H9 (cell line): ENCODE results near the gene UBE3B. TPM values are rescaled to one million over a fixed set of nuclear protein-coding genes. Genes with fewer than 3 reads are reported as not detected.

Source experiments
- DNase-seq: peaks from one replicate; pipeline ENCODE4 v3.0.0-alpha.2; 2017
- H2AFZ ChIP-seq: one replicate; pipeline ENCODE4 v1.6.1; 2013; ENCODE audit warnings: mild to moderate bottlenecking, low read length, control low read depth, moderate library complexity
- H2AK5ac ChIP-seq: 2 replicates; pipeline ENCODE4 v1.6.1; 2013; ENCODE audit warnings: low read length, control low read depth, mixed read lengths; ENCODE audit not compliant: insufficient read length
- H2BK120ac ChIP-seq: one replicate; pipeline ENCODE4 v1.6.1; 2013; ENCODE audit warnings: low read depth, mild to moderate bottlenecking, low read length, control low read depth, inconsistent platforms; ENCODE audit not compliant: poor library complexity, severe bottlenecking
- H2BK12ac ChIP-seq: 2 replicates; pipeline ENCODE4 v1.6.1; 2013; ENCODE audit warnings: low read length, control low read depth, mixed read lengths, low read depth; ENCODE audit not compliant: insufficient read length
- H2BK15ac ChIP-seq: 2 replicates; pipeline ENCODE4 v1.6.1; 2013; ENCODE audit warnings: low read depth, low read length, control low read depth
- H2BK20ac ChIP-seq: one replicate; pipeline ENCODE4 v1.6.1; 2013; ENCODE audit warnings: low read depth, mild to moderate bottlenecking, low read length, control low read depth, inconsistent platforms; ENCODE audit not compliant: poor library complexity, severe bottlenecking
- H2BK5ac ChIP-seq: 2 replicates; pipeline ENCODE4 v1.6.1; 2013; ENCODE audit warnings: low read length, control low read depth, mixed read lengths; ENCODE audit not compliant: insufficient read length
- H3K14ac ChIP-seq: 2 replicates; pipeline ENCODE4 v1.6.1; 2013; ENCODE audit warnings: low read length, control low read depth; ENCODE audit not compliant: insufficient read depth
- H3K18ac ChIP-seq: 2 replicates; pipeline ENCODE4 v1.6.1; 2013; ENCODE audit warnings: low read depth, mild to moderate bottlenecking, mixed read lengths, low read length, control low read depth; ENCODE audit not compliant: insufficient read length
- H3K23ac ChIP-seq: 2 replicates; pipeline ENCODE4 v1.6.1; 2013; ENCODE audit warnings: low read length, control low read depth, mixed read lengths, low read depth; ENCODE audit not compliant: insufficient read length
- H3K23me2 ChIP-seq: 2 replicates; pipeline ENCODE4 v1.6.1; 2013; ENCODE audit warnings: low read depth, mild to moderate bottlenecking, mixed read lengths, low read length, control low read depth; ENCODE audit not compliant: insufficient read length, poor library complexity, severe bottlenecking
- H3K27ac ChIP-seq: 2 replicates; pipeline ENCODE4 v1.5.1; 2013; ENCODE audit warnings: low read length, control low read depth, mixed read lengths, low read depth; ENCODE audit not compliant: insufficient read length
- H3K27me3 ChIP-seq: 2 replicates; pipeline ENCODE4 v1.6.1; 2013; ENCODE audit warnings: low read length, control low read depth, inconsistent platforms; ENCODE audit not compliant: insufficient read depth
- H3K4ac ChIP-seq: 2 replicates; pipeline ENCODE4 v1.6.1; 2013; ENCODE audit warnings: low read depth, mild to moderate bottlenecking, control low read depth, inconsistent platforms, low read length, moderate library complexity
- H3K4me1 ChIP-seq: 2 replicates; pipeline ENCODE4 v1.6.1; 2013; ENCODE audit warnings: low read length, control low read depth, inconsistent platforms; ENCODE audit not compliant: insufficient read depth
- H3K4me2 ChIP-seq: 2 replicates; pipeline ENCODE4 v1.6.1; 2013; ENCODE audit warnings: low read length, control low read depth, mixed read lengths; ENCODE audit not compliant: insufficient read length, insufficient read depth
- H3K56ac ChIP-seq: 2 replicates; pipeline ENCODE4 v1.6.1; 2013; ENCODE audit warnings: low read depth, mild to moderate bottlenecking, mixed read lengths, low read length, control low read depth; ENCODE audit not compliant: insufficient read length
- H3K79me1 ChIP-seq: 2 replicates; pipeline ENCODE4 v1.6.1; 2013; ENCODE audit warnings: low read depth, mild to moderate bottlenecking, moderate library complexity, low read length, control low read depth, inconsistent platforms; ENCODE audit not compliant: insufficient read depth, poor library complexity, severe bottlenecking
- H3K79me2 ChIP-seq: 2 replicates; pipeline ENCODE4 v1.6.1; 2013; ENCODE audit warnings: low read length, control low read depth, inconsistent platforms; ENCODE audit not compliant: insufficient read depth
- H3K9ac ChIP-seq: 2 replicates; pipeline ENCODE4 v1.6.1; 2013; ENCODE audit warnings: low read length, control low read depth, mixed read lengths; ENCODE audit not compliant: insufficient read length; ENCODE audit errors: extremely low read depth
- H3K9me3 ChIP-seq: one replicate; pipeline ENCODE4 v1.6.1; 2013; ENCODE audit warnings: low read depth, low read length, inconsistent platforms; ENCODE audit not compliant: control insufficient read depth
- H3T11ph ChIP-seq: one replicate; pipeline ENCODE4 v1.6.1; 2013; ENCODE audit warnings: mild to moderate bottlenecking, low read length, control low read depth, inconsistent platforms
- H4K20me1 ChIP-seq: one replicate; pipeline ENCODE4 v1.6.1; 2013; ENCODE audit not compliant: control insufficient read depth, insufficient read length, insufficient read depth
- H4K5ac ChIP-seq: 2 replicates; pipeline ENCODE4 v1.6.1; 2013; ENCODE audit warnings: low read depth, mild to moderate bottlenecking, mixed read lengths, low read length, control low read depth; ENCODE audit not compliant: insufficient read length
- H4K8ac ChIP-seq: replicated peaks from 2 replicates; pipeline ENCODE4 v1.6.1; 2013; ENCODE audit warnings: low read length, control low read depth, mixed read lengths, low read depth; ENCODE audit not compliant: insufficient read length
- H4K91ac ChIP-seq: 2 replicates; pipeline ENCODE4 v1.6.1; 2013; ENCODE audit warnings: low read depth, mild to moderate bottlenecking, moderate library complexity, mixed read lengths, low read length, control low read depth; ENCODE audit not compliant: insufficient read length
- H3K27ac Mint-ChIP-seq, 3 experiments: 2 replicates in 2 of 3; 3 replicates in 1 of 3; pipeline ENCODE4 v1.8.0; 2020 to 2021; ENCODE audit warnings: mixed read lengths in 3 of 3, mild to moderate bottlenecking in 1 of 3, moderate library complexity in 1 of 3
- H3K27me3 Mint-ChIP-seq: 2 replicates; pipeline ENCODE4 v1.8.0; 2021; ENCODE audit warnings: low read depth, mild to moderate bottlenecking, moderate library complexity, mixed read lengths
- H3K36me3 Mint-ChIP-seq, 3 experiments: 2 replicates in 2 of 3; 3 replicates in 1 of 3; pipeline ENCODE4 v1.8.0; 2020 to 2021; ENCODE audit warnings: low read depth in 3 of 3, mixed read lengths in 3 of 3; ENCODE audit not compliant: insufficient read depth in 1 of 3
- H3K4me1 Mint-ChIP-seq, 2 experiments: 2 replicates each; pipeline ENCODE4 v1.8.0; 2020; ENCODE audit warnings: mixed read lengths in 2 of 2
- H3K4me3 Mint-ChIP-seq, 2 experiments: 2 replicates in 1 of 2; 3 replicates in 1 of 2; pipeline ENCODE4 v1.8.0; 2020 to 2021; ENCODE audit warnings: mild to moderate bottlenecking in 2 of 2, mixed read lengths in 2 of 2, moderate library complexity in 1 of 2
- H3K9me3 Mint-ChIP-seq, 2 experiments: 2 replicates in 1 of 2; 3 replicates in 1 of 2; pipeline ENCODE4 v1.8.0; 2020; ENCODE audit warnings: mild to moderate bottlenecking in 2 of 2, mixed read lengths in 2 of 2, moderate library complexity in 1 of 2
- CTCF ChIP-seq: fragments of 200-600 bp; sonication (generic); conservative IDR thresholded peaks from 3 replicates; pipeline ENCODE4 v1.8.0; 2021; ENCODE audit warnings: antibody characterized with exemption, mild to moderate bottlenecking
- WGBS: extraction: QIAGEN DNeasy Blood & Tissue Kit; methylation state at CpG from one replicate; pipeline ENCODE4 v1.1.7; 2013; ENCODE audit warnings: missing lambda C conversion rate, low lambda C conversion rate, mixed read lengths; ENCODE audit not compliant: insufficient read length; ENCODE audit errors: extremely low coverage; 5-methylcytosine and 5-hydroxymethylcytosine counted together
- total RNA-seq: library from RNA; stranded (reverse); gene quantifications from 2 replicates; pipeline ENCODE4 v1.2.1, GENCODE V29; 2021

Gene UBE3B
- total RNA-seq, 1 experiment from 2014 or later = 24.2 TPM

GRCh38 chr12:109540526-109541412 is 63.3 kb downstream of the UBE3B start:
- Histone ChIP-seq H3K23me2 (no peaks in the 10 kb centered on the region), H2BK12ac (no peak overlapping the region), H3K4me2 (no peak overlapping the region), H3K56ac (no peak overlapping the region), H3K4me1 (no peaks in the 10 kb centered on the region), H3K27me3 (no peaks in the 10 kb centered on the region), H4K91ac (no peak overlapping the region), H4K5ac (no peak overlapping the region), H2BK120ac (no peak overlapping the region), H2AFZ (no peak overlapping the region), H3K79me1 (no peaks in the 10 kb centered on the region), H3K18ac (no peak overlapping the region), H2BK15ac (no peak overlapping the region), H4K8ac (no peak overlapping the region), H3K27ac (no peak overlapping the region), H2BK5ac (no peak overlapping the region), H3K23ac (no peak overlapping the region), H3K9ac (no peak overlapping the region), H3T11ph (no peak overlapping the region), H3K9me3 (no peaks in the 10 kb centered on the region), H3K4ac (no peak overlapping the region), H3K14ac (no peak overlapping the region), H3K79me2 (no peaks in the 10 kb centered on the region), H4K20me1 (no peaks in the 10 kb centered on the region), H2AK5ac (no peak overlapping the region), H2BK20ac (no peak overlapping the region)
- Mint-ChIP-seq H3K4me3 (no peak overlapping the region), H3K4me1 (0 out of 4 replicates have a peak, but pooled peaks cover 4 to 6% of the 10 kb centered on the region in 2 experiments), H3K9me3 (no peaks in the 10 kb centered on the region), H3K27me3 (no peaks in the 10 kb centered on the region), H3K27ac (no peak overlapping the region), H3K36me3 (no peaks in the 10 kb centered on the region; a peak in 1 of 7 replicates)
- no peak for TF ChIP-seq CTCF
- DNase-seq = no peak
- WGBS = no CpG with 5 or more reads among the region's 16 CpGs
